ELR (cell line): ENCODE results near the gene CFD.
A peak's percentile ranks its signal among the peaks of the same experiment; 100 is the strongest.
"Not testable (repeated sequence)": the region's sequence is repeated elsewhere in the genome, so short reads cannot be mapped to it uniquely, and the experiment has no call there.

Source experiments
- DNase-seq: peaks from one replicate; pipeline ENCODE4 v3.0.0-alpha.2; 2015; ENCODE audit warnings: low read depth

The CFD gene

DNA sequence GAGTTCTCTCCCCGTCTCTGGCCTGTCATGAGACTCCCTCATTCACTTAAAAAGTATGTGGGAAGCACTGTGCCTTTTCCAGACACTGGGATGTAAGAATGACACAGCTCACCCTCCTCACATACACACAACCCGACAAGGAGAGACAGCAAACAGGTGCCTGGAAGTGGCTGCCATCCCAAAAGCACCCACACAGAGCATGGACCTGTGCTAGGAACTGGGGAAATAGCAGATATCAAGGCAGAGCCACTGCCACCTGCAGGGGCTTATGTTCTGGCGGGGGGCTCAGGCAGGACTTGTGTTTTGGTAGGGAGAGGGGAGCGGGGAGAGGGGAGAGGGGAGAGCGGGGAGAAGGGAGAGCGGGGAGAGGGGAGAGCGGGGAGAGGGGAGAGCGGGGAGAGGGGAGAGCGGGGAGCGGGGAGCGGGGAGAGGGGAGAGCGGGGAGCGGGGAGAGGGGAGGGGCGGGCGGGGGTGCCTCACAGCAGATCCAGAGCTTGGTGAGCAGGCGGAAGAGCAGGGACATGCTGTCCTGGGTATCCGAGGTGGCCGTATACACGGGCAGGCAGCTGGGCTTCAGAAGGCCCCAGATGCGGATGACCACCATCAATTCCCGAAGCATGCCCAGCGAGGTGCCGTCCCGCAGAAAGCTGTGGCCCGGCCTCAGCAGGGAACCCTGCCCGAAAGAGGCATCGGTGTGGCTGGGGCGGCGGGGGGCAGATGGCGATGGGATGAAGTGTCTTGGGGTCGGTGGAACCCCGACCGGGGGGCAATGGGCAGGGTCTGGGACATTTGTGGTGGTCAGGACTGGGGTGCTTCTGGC, 12.2 kb downstream of the CFD start:
- DNase-seq: no peak

DNA sequence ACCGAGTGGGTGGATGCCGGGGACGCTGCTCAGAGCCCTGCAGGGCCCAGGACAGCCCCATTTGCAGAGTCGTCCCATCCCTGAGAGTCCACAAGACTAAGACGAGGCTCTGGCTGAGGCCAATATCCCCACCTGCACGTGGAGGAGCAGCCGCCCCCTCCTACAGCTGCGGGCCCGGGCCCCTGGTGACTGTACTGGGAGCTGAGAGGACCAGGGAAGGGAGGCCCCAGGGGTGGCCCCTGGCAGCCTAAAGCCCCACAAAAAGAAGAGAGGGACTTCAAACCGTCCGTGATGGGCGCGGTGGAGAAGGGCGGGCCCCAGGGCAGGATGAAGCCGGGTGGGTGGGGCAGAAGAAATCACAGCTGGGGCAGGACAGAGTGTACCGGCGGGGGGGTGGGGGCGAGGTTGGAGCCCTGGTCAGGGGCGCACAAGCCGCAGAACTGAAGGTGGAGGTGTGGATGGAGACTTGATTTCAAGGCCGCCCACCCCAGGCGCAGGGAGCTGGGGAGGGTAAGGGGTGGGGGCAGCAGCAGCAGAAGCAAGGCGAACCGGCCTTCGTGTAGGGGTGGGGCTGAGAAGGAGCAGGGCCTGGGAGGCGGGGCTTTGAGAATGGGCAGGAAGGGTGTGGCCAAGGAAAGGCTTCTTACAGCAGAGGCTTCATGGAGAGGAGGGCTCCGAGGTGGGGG, 12.9 kb downstream of the CFD start:
- peak; percentile 57 for DNase-seq

DNA sequence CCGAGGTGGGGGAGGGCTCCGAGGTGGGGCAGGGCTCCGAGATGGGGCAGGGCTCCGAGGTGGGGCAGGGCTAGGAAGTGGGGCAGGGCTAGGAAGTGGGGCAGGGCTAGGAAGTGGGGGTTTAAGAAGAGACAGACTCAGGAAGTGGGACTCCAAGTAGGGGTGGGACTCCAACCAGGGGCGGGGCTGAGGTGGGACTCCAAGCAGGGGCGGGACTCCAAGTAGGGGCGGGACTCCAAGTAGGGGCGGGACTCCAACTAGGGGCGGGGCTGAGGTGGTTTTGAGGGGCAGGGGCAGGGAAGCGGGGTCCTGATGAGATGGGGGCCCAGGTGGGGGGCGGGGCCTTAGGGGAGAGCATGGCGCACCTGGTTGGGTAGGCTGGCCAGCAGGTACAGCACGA, 13.6 kb downstream of the CFD start:
- peak; percentile 59 for DNase-seq

DNA sequence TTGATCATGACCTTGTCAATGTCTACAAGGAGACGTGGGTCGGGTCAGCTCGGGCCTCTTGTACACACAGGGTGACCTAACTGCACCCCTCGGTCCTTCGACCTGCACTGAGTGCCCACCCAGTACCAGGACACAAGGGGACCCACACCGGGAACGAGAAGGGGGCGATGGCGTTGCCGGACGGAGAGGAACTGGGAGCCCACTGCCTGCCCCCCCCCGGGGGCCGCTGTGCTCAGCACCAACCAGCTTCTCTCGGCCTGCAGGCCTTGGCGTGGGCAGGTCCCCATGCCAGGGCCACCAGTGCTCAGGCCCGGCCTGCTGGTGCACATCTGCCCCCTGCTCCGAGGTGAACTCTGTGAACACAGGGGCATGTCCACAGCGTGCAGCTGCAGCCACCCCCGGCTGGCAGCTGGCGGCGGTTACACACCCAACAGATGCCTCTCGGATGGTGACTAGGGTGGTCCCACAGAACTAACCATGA, 14.1 kb downstream of the CFD start:
- DNase-seq: no peak

DNA sequence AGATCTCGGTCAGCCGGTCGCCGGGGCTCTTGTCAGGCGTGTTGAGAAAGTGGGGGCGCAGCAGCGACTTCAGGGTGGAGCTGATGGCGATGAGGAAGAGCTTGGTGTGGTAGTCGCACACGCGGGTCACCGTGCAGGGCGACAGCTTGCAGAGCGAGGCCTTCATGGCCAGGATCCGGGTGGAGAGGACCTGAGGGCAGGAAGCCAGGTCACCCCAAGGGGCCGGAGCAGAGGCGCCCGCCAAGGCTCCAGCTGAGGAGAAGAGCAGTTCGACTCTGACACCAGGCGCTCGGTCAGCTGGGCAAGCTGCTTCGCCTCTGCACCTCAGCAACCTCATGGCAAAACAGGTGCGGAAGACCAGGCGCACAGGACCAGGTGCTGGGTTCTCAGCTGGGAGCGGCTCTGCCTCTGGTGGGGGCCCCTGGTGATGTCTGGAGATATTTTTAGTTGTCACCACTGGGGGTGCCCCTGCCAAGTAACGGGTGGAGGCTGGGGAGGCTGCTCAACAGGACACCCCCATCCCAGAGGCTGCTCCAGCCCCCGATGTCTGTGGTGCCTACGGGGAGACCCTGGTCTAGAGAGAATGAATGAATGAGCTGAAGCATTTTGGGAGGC, 15.9 kb downstream of the CFD start:
- no peak for DNase-seq

DNA sequence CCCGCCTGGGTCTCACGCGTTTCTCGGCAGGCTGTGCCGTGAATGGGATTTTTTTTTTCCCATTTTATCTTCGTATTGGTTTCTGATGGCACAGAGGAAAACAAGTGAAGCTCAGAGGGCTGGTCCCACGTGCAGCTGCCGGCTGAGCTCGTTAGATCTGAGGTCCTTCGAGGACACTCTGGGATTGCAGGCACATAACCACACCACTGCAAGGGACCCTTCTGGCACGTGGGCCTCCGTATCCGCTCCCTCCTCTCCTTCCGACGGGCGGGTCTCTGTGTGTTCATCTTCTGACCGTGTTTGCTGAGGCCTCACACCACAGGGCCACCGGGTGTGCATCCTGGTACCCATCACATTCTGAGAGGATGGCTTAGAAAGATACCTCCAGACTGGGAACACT, 16.6 kb downstream of the CFD start:
- DNase-seq: no peak

DNA sequence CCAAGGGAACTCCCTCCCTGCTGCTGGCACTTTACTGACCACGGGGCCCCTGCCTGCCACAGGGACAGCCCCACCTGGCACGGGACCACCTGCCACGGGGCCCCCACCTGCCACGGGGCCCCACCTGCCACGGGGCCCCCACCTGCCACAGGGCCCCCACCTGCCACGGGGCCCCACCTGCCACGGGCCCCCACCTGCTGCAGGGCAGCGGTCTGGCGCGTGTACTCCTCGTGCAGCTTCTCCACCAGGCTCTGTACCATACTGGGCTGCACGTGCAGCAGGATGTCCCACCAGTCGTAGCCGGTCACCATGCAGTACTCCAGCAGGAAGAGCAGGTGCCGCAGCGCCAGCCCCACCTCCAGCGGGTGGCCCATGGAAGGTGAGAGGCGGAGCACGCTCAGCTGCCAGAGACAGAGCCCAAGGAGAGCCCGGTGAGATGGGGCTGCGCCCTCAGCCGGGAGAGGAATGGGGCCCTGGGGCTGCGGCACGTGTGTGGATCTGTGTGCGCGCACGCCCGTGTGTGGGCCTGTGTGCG, 17.4 kb downstream of the CFD start:
- DNase-seq: no peak

DNA sequence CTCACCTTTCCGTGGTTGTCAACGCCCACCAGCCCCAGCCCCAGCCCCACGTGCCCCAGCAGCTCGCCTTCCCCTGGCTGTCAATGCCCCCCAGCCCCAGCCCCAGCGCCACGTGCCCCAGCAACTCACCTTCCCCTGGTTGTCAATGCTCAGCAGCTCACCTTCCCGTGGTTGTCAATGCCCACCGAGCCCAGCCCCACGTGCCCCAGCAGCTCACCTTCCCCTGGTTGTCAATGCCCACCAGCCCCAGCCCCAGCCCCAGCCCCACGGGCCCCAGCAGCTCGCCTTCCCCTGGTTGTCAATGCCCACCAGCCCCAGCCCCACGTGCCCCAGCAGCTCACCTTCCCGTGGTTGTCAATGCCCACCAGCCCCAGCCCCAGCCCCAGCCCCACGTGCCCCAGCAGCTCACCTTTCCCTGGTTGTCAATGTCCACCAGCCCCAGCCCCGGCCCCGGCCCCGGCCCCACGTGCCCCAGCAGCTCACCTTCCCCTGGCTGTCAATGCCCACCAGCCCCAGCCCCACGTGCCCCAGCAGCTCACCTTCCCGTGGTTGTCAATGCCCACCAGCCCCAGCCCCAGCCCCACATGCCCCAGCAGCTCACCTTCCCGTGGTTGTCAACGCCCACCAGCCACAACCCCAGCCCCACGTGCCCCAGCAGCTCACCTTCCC, 18.7 kb downstream of the CFD start:
- DNase-seq: not testable (repeated sequence)

DNA sequence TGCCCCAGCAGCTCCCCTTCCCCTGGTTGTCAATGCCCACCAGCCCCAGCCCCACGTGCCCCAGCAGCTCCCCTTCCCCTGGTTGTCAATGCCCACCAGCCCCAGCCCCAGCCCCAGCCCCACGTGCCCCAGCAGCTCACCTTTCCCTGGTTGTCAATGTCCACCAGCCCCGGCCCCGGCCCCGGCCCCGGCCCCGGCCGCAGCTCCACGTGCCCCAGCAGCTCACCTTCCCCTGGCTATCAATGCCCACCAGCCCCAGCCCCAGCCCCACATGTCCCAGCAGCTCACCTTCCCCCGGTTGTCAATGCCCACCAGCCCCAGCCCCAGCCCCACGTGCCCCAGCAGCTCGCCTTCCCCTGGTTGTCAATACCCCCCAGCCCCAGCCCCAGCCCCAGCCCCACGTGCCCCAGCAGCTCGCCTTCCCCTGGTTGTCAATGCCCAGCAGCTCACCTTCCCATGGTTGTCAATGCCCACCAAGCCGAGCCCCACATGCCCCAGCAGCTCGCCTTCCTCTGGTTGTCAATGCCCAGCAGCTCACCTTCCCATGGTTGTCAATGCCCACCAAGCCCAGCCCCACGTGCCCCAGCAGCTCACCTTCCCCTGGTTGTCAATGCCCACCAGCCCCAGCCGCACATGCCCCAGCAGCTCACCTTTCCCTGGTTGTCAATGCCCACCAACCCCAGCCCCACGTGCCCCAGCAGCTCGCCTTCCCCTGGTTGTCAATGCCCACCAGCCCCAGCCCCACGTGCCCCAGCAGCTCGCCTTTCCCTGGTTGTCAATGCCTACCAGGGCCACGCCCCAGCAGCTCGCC, 19.5 kb downstream of the CFD start:
- not testable (repeated sequence) for DNase-seq

DNA sequence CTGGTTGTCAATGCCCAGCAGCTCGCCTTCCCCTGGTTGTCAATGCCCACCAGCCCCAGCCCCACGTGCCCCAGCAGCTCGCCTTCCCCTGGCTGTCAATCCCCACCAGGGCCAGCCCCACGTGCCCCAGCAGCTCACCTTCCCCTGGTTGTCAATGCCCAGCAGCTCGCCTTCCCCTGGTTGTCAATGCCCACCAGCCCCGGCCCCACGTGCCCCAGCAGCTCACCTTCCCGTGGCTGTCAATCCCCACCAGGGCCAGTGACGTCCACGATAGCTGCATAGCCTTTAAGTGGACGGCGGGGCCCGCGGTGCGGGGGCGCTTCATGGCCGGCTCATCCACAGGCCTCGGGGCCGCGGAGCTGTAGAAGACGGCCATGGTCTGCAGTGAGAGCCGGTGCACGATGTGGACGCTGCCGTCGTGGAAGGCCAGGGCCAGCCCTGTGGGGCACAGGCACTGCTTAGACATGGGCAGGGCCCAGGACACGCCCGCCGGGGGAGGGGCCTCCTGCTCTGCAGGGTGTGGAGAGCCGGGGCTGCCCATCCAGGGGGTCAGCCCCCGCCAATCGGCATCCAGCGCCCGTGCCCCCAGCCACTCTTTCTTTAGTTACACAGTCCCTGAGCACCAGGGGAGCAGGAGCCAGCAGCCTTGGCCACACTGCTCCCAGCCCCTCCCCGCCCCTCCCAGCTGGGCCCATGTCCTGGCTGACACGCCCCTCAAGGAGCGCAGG, 20.4 kb downstream of the CFD start:
- DNase-seq: no peak

DNA sequence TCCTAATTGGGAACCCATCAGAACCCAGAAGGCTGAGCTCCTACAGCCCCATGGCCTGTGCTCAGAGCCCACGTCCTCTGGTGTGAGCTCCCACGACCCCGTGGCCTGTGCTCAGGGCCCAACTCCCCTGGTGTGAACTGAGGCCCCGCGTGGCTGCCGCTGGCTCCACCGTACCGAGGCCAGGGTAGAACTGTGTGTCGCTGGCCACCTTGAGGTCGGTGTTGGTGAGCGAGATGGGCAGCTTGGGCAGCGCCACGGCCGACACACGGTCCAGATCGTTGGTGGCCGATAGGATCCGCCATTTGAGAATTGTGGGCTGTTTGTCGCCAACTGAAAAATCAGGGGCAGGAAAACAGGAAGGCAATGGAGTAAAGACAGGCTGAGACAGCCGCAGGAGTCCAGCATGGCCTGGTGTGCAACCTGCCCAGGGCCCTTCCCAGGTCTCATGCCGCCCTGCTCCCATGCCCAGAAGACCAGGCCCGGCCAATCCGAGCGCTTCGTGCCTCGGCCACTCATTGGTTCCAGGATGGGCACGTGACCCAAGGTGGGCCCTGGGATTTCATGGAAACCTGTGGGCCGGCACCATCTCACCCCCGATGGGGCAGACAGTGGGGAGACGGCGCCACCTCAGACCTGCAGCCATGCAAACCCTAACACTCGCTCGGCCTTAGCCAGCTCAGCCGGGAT, 22.1 kb downstream of the CFD start:
- no peak for DNase-seq

DNA sequence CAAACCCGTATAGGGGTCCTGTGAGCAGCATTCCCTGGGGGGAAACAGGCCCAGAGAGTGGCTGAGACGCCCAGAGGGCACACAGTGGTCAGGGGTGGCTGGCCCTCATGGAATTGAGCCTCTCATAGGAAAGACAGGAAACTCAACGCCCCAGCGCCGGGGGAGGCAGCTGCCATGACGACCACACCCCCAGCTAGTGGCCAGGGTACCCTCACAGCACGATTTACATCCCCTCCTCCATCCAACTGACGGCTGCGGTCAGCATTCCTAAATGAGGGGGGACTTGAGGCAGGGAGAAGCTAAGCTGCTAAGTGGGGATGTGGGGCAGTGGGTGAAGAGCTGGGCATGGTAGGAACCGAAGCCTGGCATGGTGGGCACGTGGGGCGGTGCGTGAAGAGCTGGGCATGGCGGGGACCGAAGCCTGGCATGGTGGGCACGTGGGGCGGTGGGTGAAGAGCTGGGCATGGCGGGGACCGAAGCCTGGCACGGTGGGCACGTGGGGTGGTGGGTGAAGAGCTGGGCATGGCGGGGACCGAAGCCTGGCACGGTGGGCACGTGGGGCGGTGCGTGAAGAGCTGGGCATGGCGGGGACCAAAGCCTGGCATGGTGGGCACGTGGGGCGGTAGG, 23.5 kb downstream of the CFD start:
- DNase-seq: no peak

DNA sequence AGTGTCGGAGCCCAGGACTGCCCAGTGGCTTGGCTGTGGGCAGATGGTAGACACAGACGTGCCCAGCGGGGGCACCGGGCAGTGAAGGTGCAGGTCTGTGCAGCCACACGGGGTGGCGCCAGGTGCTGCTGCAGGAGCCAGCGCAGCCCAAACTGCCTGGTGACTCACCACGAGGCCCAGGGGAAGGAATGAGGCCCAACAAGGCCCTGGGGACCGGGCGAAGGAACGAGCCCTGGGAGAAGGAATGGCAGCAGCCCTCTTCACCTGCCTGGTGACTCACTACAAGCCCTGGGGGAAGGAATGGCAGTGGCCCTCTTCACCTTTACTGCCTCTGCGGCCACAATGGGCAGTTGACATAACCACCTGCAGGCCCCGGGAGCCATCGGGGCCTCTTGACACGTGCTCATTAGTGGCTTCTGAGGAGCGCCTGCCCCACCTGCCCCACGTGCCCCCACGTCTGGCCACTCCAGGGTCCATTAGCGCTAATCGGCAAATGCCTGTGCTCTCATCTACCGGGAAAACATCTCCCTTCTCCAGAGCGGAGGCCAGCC, 24.3 kb downstream of the CFD start:
- peak; percentile 25 for DNase-seq

DNA sequence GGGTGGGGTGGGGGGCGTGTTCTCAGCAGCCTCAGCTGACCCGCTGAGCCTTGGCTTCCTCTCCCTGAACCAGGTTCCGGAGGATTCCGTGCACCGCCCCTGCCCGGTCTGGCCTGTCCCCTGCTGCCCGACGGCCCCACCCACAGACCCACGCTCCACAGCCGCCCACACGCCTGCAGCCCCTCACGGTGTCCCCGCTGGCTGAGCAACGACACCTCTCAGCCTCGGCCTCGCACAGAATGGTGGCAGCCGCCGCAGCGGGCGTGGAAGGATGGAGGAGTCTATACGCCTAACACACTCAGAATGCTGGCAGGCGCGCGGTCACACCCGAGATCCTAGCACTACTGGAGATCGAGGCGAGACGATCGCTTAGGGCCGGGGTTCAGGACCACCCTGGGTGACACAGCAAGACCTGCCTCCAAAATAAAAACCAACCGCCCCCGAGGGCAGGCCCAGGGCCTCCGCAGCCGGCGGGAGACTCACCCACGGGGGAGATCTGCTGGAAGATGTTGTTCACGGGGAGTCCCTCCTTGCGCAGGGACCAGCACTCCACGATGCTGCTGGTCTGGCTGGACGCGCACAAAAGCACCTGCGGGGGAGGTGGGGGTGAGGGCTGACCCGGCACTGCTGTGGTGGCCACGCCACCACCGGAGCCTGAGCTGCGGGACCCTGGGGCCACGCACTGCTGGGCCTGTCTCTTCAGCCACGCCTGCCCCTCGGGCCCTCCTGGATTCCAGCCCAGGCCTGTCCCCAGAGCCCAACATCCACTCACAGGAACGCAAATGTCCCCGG, 25.2 kb downstream of the CFD start:
- DNase-seq: no peak

DNA sequence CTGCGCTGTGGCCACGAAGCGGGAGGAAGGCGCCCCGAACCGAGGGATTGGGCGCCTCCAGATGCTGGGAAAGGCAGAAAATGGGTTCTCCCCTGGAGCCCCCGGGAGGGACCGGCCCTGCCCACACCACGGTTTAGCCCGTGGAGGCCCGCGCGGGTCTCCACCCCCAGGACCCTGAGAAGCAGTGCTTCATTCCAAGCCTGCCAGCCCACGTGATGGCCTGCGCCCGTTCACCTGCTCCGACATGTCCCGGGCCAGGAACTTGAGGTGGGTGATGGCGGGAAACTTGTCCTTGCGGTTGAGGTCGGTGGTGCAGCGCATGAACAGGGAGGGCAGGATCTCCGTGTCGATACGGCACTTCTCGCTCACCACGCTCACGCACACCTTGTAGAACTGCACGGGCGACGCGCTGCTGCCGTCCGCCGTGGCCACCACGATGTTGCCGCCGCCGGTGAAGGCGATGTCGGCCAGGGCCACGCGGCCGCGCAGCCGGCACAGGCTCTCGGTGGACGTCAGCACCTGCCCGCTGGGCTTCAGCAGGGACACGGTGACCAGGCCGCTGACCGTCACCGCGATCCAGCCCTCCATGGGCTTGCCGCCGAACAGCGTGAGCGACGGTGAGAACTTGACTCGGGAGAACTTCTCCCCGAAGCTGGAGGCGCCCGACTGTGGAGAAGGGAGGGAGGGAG, 26.2 kb downstream of the CFD start:
- no peak for DNase-seq

DNA sequence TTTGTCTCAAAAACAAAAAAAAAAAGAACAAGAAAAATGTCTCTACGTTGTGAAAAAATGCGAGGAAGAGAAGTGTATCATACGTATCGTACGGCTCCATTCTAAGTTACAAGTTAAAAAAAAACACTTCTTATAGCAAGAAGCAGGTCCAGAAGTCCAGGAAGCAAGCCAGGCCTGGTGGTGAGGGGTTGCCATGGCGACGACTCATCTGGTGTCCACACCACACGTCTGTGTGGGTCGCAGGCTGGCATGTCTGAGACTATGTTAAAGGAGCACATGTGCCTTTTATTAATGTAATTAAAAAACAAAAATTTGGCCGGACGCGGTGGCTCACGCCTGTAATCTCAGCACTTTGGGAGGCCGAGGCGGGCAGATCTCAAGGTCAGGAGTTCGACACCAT, 27.6 kb downstream of the CFD start:
- DNase-seq: peak; percentile 70

DNA sequence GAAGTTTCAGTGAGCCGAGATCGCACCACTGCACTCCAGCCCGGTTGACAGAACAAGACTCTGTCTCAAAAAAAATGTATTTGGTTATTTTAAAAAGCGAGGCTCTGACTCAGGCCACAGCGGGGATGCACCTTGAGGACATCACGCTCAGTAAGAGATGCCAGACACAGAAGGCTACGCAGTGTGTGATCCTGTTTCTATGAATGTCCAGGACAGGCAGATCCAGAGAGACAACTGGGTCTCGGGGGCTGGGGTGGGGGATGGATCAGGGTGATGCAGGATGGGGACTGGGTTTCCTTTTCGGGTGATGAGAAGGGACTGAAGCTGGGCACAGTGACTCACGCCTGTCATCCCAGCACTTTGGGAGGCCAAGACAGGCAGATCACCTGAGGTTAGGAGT, 28.1 kb downstream of the CFD start:
- DNase-seq: no peak
